ENCODE measurements around the gene SLC6A8. TPM values are rescaled to one million over a fixed set of nuclear protein-coding genes. Genes with fewer than 3 reads are reported as not detected.

Gene SLC6A8
- total RNA-seq, 1 donor from 2014 or later = 3.5 TPM

- no peaks in the 10 kb centered on the region for H3K36me3 Mint-ChIP-seq (ENCODE audit: low read depth)
- no peak for DNase-seq
- H3K4me1 Mint-ChIP-seq = peaks cover 10% of the 10 kb centered on the region
- H3K4me3 Mint-ChIP-seq = no peak overlapping the region
- no peak overlapping the region for H3K27ac Mint-ChIP-seq
- no peaks in the 10 kb centered on the region for H3K9me3 Mint-ChIP-seq
- intact Hi-C loops (cut with micrococcal nuclease) = loop anchor here (5.0 kb wide), 1 partner anchor 37 kb away; no protein-coding TSS in a partner anchor
- H3K27me3 Mint-ChIP-seq = peaks cover 43% of the 10 kb centered on the region
Measured at GRCh38 chrX:153644356-153645125, 43.2 kb upstream of the SLC6A8 start.

- no peak overlapping the region for H3K27ac Mint-ChIP-seq
- H3K4me1 Mint-ChIP-seq = peaks cover 10% of the 10 kb centered on the region
Measured at GRCh38 chrX:153645151-153645550, 42.6 kb upstream of the SLC6A8 start.

GRCh38 chrX:153645921-153646488, 41.7 kb upstream of the SLC6A8 start:
- DNase-seq = no peak
- Mint-ChIP-seq H3K36me3 (ENCODE audit: low read depth) (no peaks in the 10 kb centered on the region), H3K4me1 (peaks cover 10% of the 10 kb centered on the region), H3K27me3 (peaks cover 41% of the 10 kb centered on the region), H3K4me3 (no peak overlapping the region), H3K9me3 (no peaks in the 10 kb centered on the region), H3K27ac (no peak overlapping the region)
- intact Hi-C loops (cut with micrococcal nuclease) = loop anchor here (2.0 to 5.0 kb wide), 2 partner anchors 17 to 39 kb away; no protein-coding TSS in a partner anchor

More at GRCh38 chrX:153645151-153645550, 42.6 kb upstream of the SLC6A8 start:
- peaks cover 43% of the 10 kb centered on the region for H3K27me3 Mint-ChIP-seq
- no peak overlapping the region for H3K4me3 Mint-ChIP-seq
- intact Hi-C loops (cut with micrococcal nuclease) = loop anchor here (5.0 kb wide), 1 partner anchor 38 kb away; no protein-coding TSS in a partner anchor
- no peaks in the 10 kb centered on the region for H3K36me3 Mint-ChIP-seq (ENCODE audit: low read depth)
- DNase-seq = no peak
- H3K9me3 Mint-ChIP-seq = no peaks in the 10 kb centered on the region

- no peak within 1 kb of the TSS for H3K27ac Mint-ChIP-seq
- peaks cover 6% of the 10 kb centered on the region for H3K4me1 Mint-ChIP-seq
- H3K27me3 Mint-ChIP-seq = peaks cover 36% of the 10 kb centered on the region
- H3K36me3 Mint-ChIP-seq (ENCODE audit: low read depth) = no peaks in the 10 kb centered on the region
- peak; percentile 58 for DNase-seq
- intact Hi-C loops (cut with micrococcal nuclease) = loop anchor here (2.0 to 5.0 kb wide), 2 partner anchors 16 to 39 kb away; no protein-coding TSS in a partner anchor
- H3K4me3 Mint-ChIP-seq = peak within 1 kb of the TSS; percentile 19
- no peaks in the 10 kb centered on the region for H3K9me3 Mint-ChIP-seq
Measured at GRCh38 chrX:153646620-153647373, 40.9 kb upstream of the SLC6A8 start, which contains the start of gene DUSP9. Gene DUSP9 (plus strand): TSS chrX:153647203. CDS start chrX:153647954, 751 bp downstream.

- Mint-ChIP-seq H3K27ac (no peak overlapping the region), H3K27me3 (peaks cover 36% of the 10 kb centered on the region), H3K9me3 (no peaks in the 10 kb centered on the region), H3K36me3 (ENCODE audit: low read depth) (no peaks in the 10 kb centered on the region), H3K4me1 (peaks cover 5% of the 10 kb centered on the region), H3K4me3 (peak overlapping the region; percentile 19)
- intact Hi-C loops (cut with micrococcal nuclease) = loop anchor here (2.0 to 5.0 kb wide), 2 partner anchors 15 to 40 kb away; no protein-coding TSS in a partner anchor
- DNase-seq = no peak
Measured at GRCh38 chrX:153647461-153648357, 40.0 kb upstream of the SLC6A8 start.

GRCh38 chrX:153648358-153649177, 39.2 kb upstream of the SLC6A8 start:
- peaks cover 2% of the 10 kb centered on the region for H3K4me1 Mint-ChIP-seq
- no peak overlapping the region for H3K4me3 Mint-ChIP-seq
- intact Hi-C loops (cut with micrococcal nuclease) = loop anchor here (1.0 to 5.0 kb wide), 2 partner anchors 41 to 93 kb away; no protein-coding TSS in a partner anchor
- DNase-seq = no peak
- H3K27ac Mint-ChIP-seq = no peak overlapping the region
- no peaks in the 10 kb centered on the region for H3K9me3 Mint-ChIP-seq
- no peaks in the 10 kb centered on the region for H3K36me3 Mint-ChIP-seq (ENCODE audit: low read depth)
- peaks cover 29% of the 10 kb centered on the region for H3K27me3 Mint-ChIP-seq

- H3K4me3 Mint-ChIP-seq = no peak overlapping the region
Measured at GRCh38 chrX:153649178-153649914, 38.4 kb upstream of the SLC6A8 start.

GRCh38 chrX:153649915-153650782, 37.6 kb upstream of the SLC6A8 start:
- H3K9me3 Mint-ChIP-seq = no peaks in the 10 kb centered on the region
- no peak for DNase-seq
- no peak overlapping the region for H3K4me3 Mint-ChIP-seq
- intact Hi-C loops (cut with micrococcal nuclease) = loop anchor here (1.0 to 5.0 kb wide), 2 partner anchors 43 to 95 kb away; no protein-coding TSS in a partner anchor
- H3K36me3 Mint-ChIP-seq (ENCODE audit: low read depth) = no peaks in the 10 kb centered on the region
- no peak overlapping the region for H3K27ac Mint-ChIP-seq
- peaks cover 23% of the 10 kb centered on the region for H3K27me3 Mint-ChIP-seq
- peaks cover 2% of the 10 kb centered on the region for H3K4me1 Mint-ChIP-seq

More at GRCh38 chrX:153649178-153649914, 38.4 kb upstream of the SLC6A8 start:
- Mint-ChIP-seq H3K4me1 (peaks cover 2% of the 10 kb centered on the region), H3K36me3 (ENCODE audit: low read depth) (no peaks in the 10 kb centered on the region), H3K27ac (no peak overlapping the region), H3K9me3 (no peaks in the 10 kb centered on the region), H3K27me3 (peaks cover 28% of the 10 kb centered on the region)
- intact Hi-C loops (cut with micrococcal nuclease) = loop anchor here (1.0 to 5.0 kb wide), 2 partner anchors 42 to 94 kb away; no protein-coding TSS in a partner anchor
- peak; percentile 77 for DNase-seq

GRCh38 chrX:153650959-153651358, 36.8 kb upstream of the SLC6A8 start:
- Mint-ChIP-seq H3K36me3 (ENCODE audit: low read depth) (no peaks in the 10 kb centered on the region), H3K4me1 (peaks cover 2% of the 10 kb centered on the region), H3K27ac (no peak overlapping the region), H3K9me3 (no peaks in the 10 kb centered on the region), H3K27me3 (peaks cover 16% of the 10 kb centered on the region), H3K4me3 (no peak overlapping the region)
- intact Hi-C loops (cut with micrococcal nuclease) = no loop called here
- DNase-seq = no peak

- H3K9me3 Mint-ChIP-seq = no peaks in the 10 kb centered on the region
- no peak overlapping the region for H3K4me3 Mint-ChIP-seq
- peaks cover 11% of the 10 kb centered on the region for H3K27me3 Mint-ChIP-seq
- intact Hi-C loops (cut with micrococcal nuclease) = no loop called here
- peaks cover 2% of the 10 kb centered on the region for H3K4me1 Mint-ChIP-seq
- DNase-seq = peak; percentile 64
- no peak overlapping the region for H3K27ac Mint-ChIP-seq
- no peaks in the 10 kb centered on the region for H3K36me3 Mint-ChIP-seq (ENCODE audit: low read depth)
Measured at GRCh38 chrX:153651540-153652079, 36.1 kb upstream of the SLC6A8 start.

- H3K4me3 Mint-ChIP-seq = no peak overlapping the region
- no peak for DNase-seq
- H3K27ac Mint-ChIP-seq = no peak overlapping the region
- no peaks in the 10 kb centered on the region for H3K4me1 Mint-ChIP-seq
- peaks cover 6% of the 10 kb centered on the region for H3K27me3 Mint-ChIP-seq
- H3K9me3 Mint-ChIP-seq = no peaks in the 10 kb centered on the region
- no peaks in the 10 kb centered on the region for H3K36me3 Mint-ChIP-seq (ENCODE audit: low read depth)
- intact Hi-C loops (cut with micrococcal nuclease) = no loop called here
Measured at GRCh38 chrX:153653556-153653955, 34.2 kb upstream of the SLC6A8 start.
